K562 (cell line): ENCODE results near the gene HLA-DMB. TPM values are rescaled to one million over a fixed set of nuclear protein-coding genes. Genes with fewer than 3 reads are reported as not detected.

ENCODE experiments used
- ATAC-seq: fragments of 200-7000 bp; cut with Tn5 transposase; 3 replicates; pipeline ENCODE4 v1.9.1; 2020; ENCODE audit warnings: moderate library complexity
- BruUV-seq: library from RNA; stranded (reverse); fragments of 400-500 nt; replicated peaks from 2 replicates; lab custom pipeline; 2021; lab: Mats Ljungman, UMichigan
- CTCF ChIA-PET: fragments of 300-600 bp; formaldehyde crosslinking; extraction: SDS; loops from one replicate; lab custom pipeline; 2021; ENCODE audit warnings: low intra/inter-chr PET ratio; lab: Yijun Ruan, JAX
- POLR2A ChIA-PET: fragments of 300-600, 350-650 bp; sonication (Branson Sonifier 250); formaldehyde crosslinking; extraction: SDS; loops from one replicate; lab custom pipeline; 2021; ENCODE audit warnings: antibody characterized with exemption, inconsistent platforms; lab: Yijun Ruan, JAX
- DNase-seq, 4 experiments: peaks; one replicate each; pipeline versions ENCODE4 v3.0.0 to v3.0.0-alpha.2; 2011 to 2018; ENCODE audit warnings: low spot score in 3 of 4, mixed read lengths in 3 of 4; ENCODE audit errors: extremely low read depth in 1 of 4
- FAIRE-seq: peaks from 2 replicates; lab custom pipeline; 2011; peaks lifted over from hg19 to GRCh38; lab: Jason Lieb, UNC
- H2AFZ ChIP-seq: 2 replicates; pipeline ENCODE4 v1.6.0; 2011; ENCODE audit warnings: low read depth, low read length, control low read depth, inconsistent platforms
- H3K27ac ChIP-seq: fragments of 200-600 bp; 3 replicates; pipeline ENCODE4 v1.8.0; 2011; ENCODE audit warnings: low read depth, mild to moderate bottlenecking, control low read depth, inconsistent platforms, low read length, moderate library complexity, mixed read lengths; ENCODE audit errors: extremely low read depth
- H3K27me3 ChIP-seq, 2 experiments: fragments of 300-600 bp in 1 of 2; 2 replicates in 1 of 2; 3 replicates in 1 of 2; pipeline versions ENCODE4 v1.6.0 to v1.8.0; 2011; ENCODE audit warnings: inconsistent platforms in 2 of 2, low read length in 2 of 2, mild to moderate bottlenecking in 1 of 2, mixed read lengths in 1 of 2, moderate library complexity in 1 of 2; ENCODE audit not compliant: control insufficient read depth in 2 of 2, insufficient read depth in 2 of 2
- H3K36me3 ChIP-seq: fragments of 300-600 bp; 3 replicates; pipeline ENCODE4 v1.8.0; 2011; ENCODE audit warnings: mild to moderate bottlenecking, low read length, inconsistent platforms; ENCODE audit not compliant: control insufficient read depth, insufficient read depth
- H3K4me1 ChIP-seq, 2 experiments: fragments of 200-600 bp in 1 of 2; replicated peaks in 1 of 2; 2 replicates in 1 of 2; 3 replicates in 1 of 2; pipeline versions ENCODE4 v1.5.1 to v1.8.0; 2011; ENCODE audit warnings: inconsistent platforms in 2 of 2, low read length in 2 of 2, mild to moderate bottlenecking in 1 of 2, mixed read lengths in 1 of 2, moderate library complexity in 1 of 2; ENCODE audit not compliant: control insufficient read depth in 2 of 2, insufficient read depth in 2 of 2
- H3K4me2 ChIP-seq: 2 replicates; pipeline ENCODE4 v1.6.1; 2011; ENCODE audit warnings: low read length, control low read depth, inconsistent platforms, mixed read lengths; ENCODE audit not compliant: insufficient read depth
- H3K4me3 ChIP-seq: fragments of 200-600 bp; sonication (generic), shearing (Covaris generic); 2 replicates; pipeline ENCODE4 v1.5.1; 2016; ENCODE audit warnings: control low read depth, inconsistent platforms
- H3K79me2 ChIP-seq: fragments of 200-600 bp; 3 replicates; pipeline ENCODE4 v1.8.0; 2011; ENCODE audit warnings: low read length, inconsistent platforms; ENCODE audit not compliant: control insufficient read depth, insufficient read depth
- H3K9ac ChIP-seq, 2 experiments: 2 replicates each; pipeline versions ENCODE4 v1.6.0 to v1.6.1; 2011; ENCODE audit warnings: low read depth in 2 of 2, low read length in 2 of 2, control low read depth in 1 of 2, inconsistent platforms in 1 of 2, mild to moderate bottlenecking in 1 of 2, mixed read lengths in 1 of 2; ENCODE audit not compliant: insufficient read depth in 1 of 2
- H3K9me1 ChIP-seq: one replicate; pipeline ENCODE4 v1.6.0; 2011; ENCODE audit warnings: inconsistent platforms, mild to moderate bottlenecking, low read length, moderate library complexity; ENCODE audit not compliant: control insufficient read depth, insufficient read depth
- H3K9me3 ChIP-seq: replicated peaks from 2 replicates; pipeline ENCODE4 v1.5.1; 2011; ENCODE audit warnings: low read depth, low read length, inconsistent platforms; ENCODE audit not compliant: control insufficient read depth, insufficient read depth
- H4K20me1 ChIP-seq: replicated peaks from 2 replicates; pipeline ENCODE4 v1.6.1; 2011; ENCODE audit warnings: low read length, inconsistent platforms, mixed read lengths; ENCODE audit not compliant: control insufficient read depth, insufficient read depth
- CEBPB ChIP-seq: fragments of 450-650 bp; IDR thresholded peaks from 2 replicates; pipeline ENCODE4 v1.6.1; 2016; ENCODE audit warnings: missing genetic modification characterization, missing compliant biosample characterization
- CXXC5 ChIP-seq: fragments of 250-450 bp; sonication (Bioruptor Pico); IDR thresholded peaks from 2 replicates; pipeline ENCODE4 v1.8.0; 2022; ENCODE audit warnings: inconsistent platforms, mild to moderate bottlenecking, moderate library complexity
- GABPB1 ChIP-seq: sonication (generic); formaldehyde crosslinking; IDR thresholded peaks from 2 replicates; pipeline ENCODE4 v1.8.0; 2022; ENCODE audit warnings: mild to moderate bottlenecking, missing genetic modification reagents
- JUND ChIP-seq, 2 experiments: IDR thresholded peaks; 2 replicates in 1 of 2; 3 replicates in 1 of 2; pipeline ENCODE4 v1.6.1; 2011; ENCODE audit warnings: borderline replicate concordance in 2 of 2, low read depth in 2 of 2, low read length in 2 of 2, improper control_type of control experiment in 1 of 2, missing biosample characterization in 1 of 2, missing genetic modification characterization in 1 of 2, missing genetic modification reagents in 1 of 2
- MLX ChIP-seq, 2 experiments: fragments of 450-650 bp in 1 of 2; sonication (generic) in 1 of 2; formaldehyde crosslinking; conservative IDR thresholded peaks; 2 replicates each; pipeline versions ENCODE4 v1.4.0 to v1.8.1; 2020 to 2022; ENCODE audit warnings: mild to moderate bottlenecking in 1 of 2, missing genetic modification reagents in 1 of 2
- NFXL1 ChIP-seq: fragments of 450-650 bp; formaldehyde crosslinking; IDR thresholded peaks from 2 replicates; pipeline ENCODE4 v1.4.0; 2021; ENCODE audit warnings: mild to moderate bottlenecking
- SAFB2 ChIP-seq: fragments of 200-400 bp; formaldehyde crosslinking; IDR thresholded peaks from 2 replicates; pipeline ENCODE4 v1.6.1; 2018; ENCODE audit warnings: borderline replicate concordance, low read length, low read depth, moderate library complexity; ENCODE audit not compliant: severe bottlenecking
- SMARCA4 ChIP-seq: fragments of 450-650 bp; IDR thresholded peaks from 2 replicates; pipeline ENCODE4 v1.6.1; 2016
- SP1 ChIP-seq: sonication (generic); formaldehyde crosslinking; IDR thresholded peaks from 2 replicates; pipeline ENCODE4 v1.8.1; 2022; ENCODE audit warnings: mild to moderate bottlenecking, missing genetic modification reagents
- STAG1 ChIP-seq: sonication (generic); formaldehyde crosslinking; IDR thresholded peaks from 2 replicates; pipeline ENCODE4 v1.5.0; 2020; ENCODE audit warnings: missing genetic modification reagents, borderline replicate concordance
- TCFL5 ChIP-seq: fragments of 250-450 bp; sonication (Bioruptor Pico); conservative IDR thresholded peaks from 2 replicates; pipeline ENCODE4 v1.6.1; 2021; ENCODE audit warnings: mild to moderate bottlenecking, moderate library complexity, matching md5 sums
- ZKSCAN8 ChIP-seq: fragments of 200-800 bp; sonication (Bioruptor generic); IDR thresholded peaks from 2 replicates; pipeline ENCODE4 v1.6.1; 2016; ENCODE audit warnings: missing genetic modification characterization, missing compliant biosample characterization
- ZNF134 ChIP-seq: fragments of 250-450 bp; sonication (Bioruptor Pico); conservative IDR thresholded peaks from 2 replicates; pipeline ENCODE4 v1.4.0; 2020
- ZNF324 ChIP-seq: fragments of 250-450 bp; sonication (Bioruptor Pico); IDR thresholded peaks from 2 replicates; pipeline ENCODE4 v1.4.0; 2020; ENCODE audit warnings: mild to moderate bottlenecking
- ZNF354B ChIP-seq: fragments of 250-450 bp; sonication (Bioruptor Pico); IDR thresholded peaks from 2 replicates; pipeline ENCODE4 v1.4.0; 2020
- ZNF668 ChIP-seq: fragments of 250-450 bp; sonication (Bioruptor Pico); IDR thresholded peaks from 2 replicates; pipeline ENCODE4 v1.8.0; 2022; ENCODE audit warnings: mild to moderate bottlenecking, inconsistent platforms
- ZNF830 ChIP-seq: fragments of 250-450 bp; sonication (Bioruptor Pico); IDR thresholded peaks from 2 replicates; pipeline ENCODE4 v1.5.0; 2021; ENCODE audit warnings: mild to moderate bottlenecking
- WGBS: fragments of 100-300 bp; shearing (Covaris generic); methylation state at CpG from one replicate; pipeline ENCODE4 v1.1.6; 2016; ENCODE audit warnings: low coverage, mixed read lengths; ENCODE audit not compliant: insufficient coverage; ENCODE audit errors: missing lambda C conversion rate; 5-methylcytosine and 5-hydroxymethylcytosine counted together
- in situ Hi-C: fragments of 300-500 bp; cut with MboI; formaldehyde crosslinking; loops from 4 replicates; pipeline ENCODE4 v1.15.0; 2018; ENCODE audit warnings: inconsistent platforms, mixed read lengths
- intact Hi-C: fragments of 100-400 bp; cut with micrococcal nuclease; formaldehyde crosslinking; loops from 2 replicates; pipeline ENCODE4 v1.14.2; 2022
- polyA plus RNA-seq, 8 experiments: library from polyadenylated mRNA; depleted of rRNA in 4 of 8; stranded (reverse) in 5 of 8; unstranded in 3 of 8; fragments of >200 nt; fragmentation: Nextera tagmentation in 2 of 8; fragmentation: Illumina TruSeq in 1 of 8; extraction: Ambion mirVana in 2 of 8; extraction: Trizol in 1 of 8; gene quantifications; 2 replicates each; pipeline versions ENCODE4 v1.2.1 to v1.2.3, GENCODE V29; 2011 to 2014; ENCODE audit warnings: inconsistent platforms in 1 of 8, missing spikeins in 1 of 8
- total RNA-seq, 7 experiments: library from RNA; depleted of rRNA in 6 of 7; stranded (reverse); fragments of >200 nt in 6 of 7; fragmentation: Illumina TruSeq in 2 of 7; extraction: Trizol in 2 of 7; gene quantifications; 2 replicates each; pipeline versions ENCODE4 v1.2.1 to v1.2.3, GENCODE V29; 2011 to 2021; ENCODE audit warnings: low replicate concordance in 1 of 7

Gene HLA-DMB
- total and polyA plus RNA-seq, 9 of the 15 experiments (the other 6 are each of a cell fraction or from before 2014, with no cell fraction given): 0.38 TPM; not detected in 8

- peaks cover 0 to 6% of the 10 kb centered on the region in 2 experiments; a peak in 2 of 5 replicates for H3K4me1 ChIP-seq
Observed at GRCh38 chr6:32983493-32983848, 42.6 kb upstream of the HLA-DMB start.

More at GRCh38 chr6:32983493-32983848, 42.6 kb upstream of the HLA-DMB start:
- H3K4me3 ChIP-seq: no peak overlapping the region
- H3K27me3 ChIP-seq: peaks cover 6 to 12% of the 10 kb centered on the region in 2 experiments; a peak in 3 of 5 replicates
- H2AFZ ChIP-seq: no peak overlapping the region
- no peak overlapping the region for H3K9ac ChIP-seq
- H3K4me2 ChIP-seq: no peak overlapping the region
- peaks cover 34% of the 10 kb centered on the region for H4K20me1 ChIP-seq
- peaks cover 37% of the 10 kb centered on the region for H3K36me3 ChIP-seq
- ATAC-seq: peak; percentile 1; the same call in 1 of the 3 replicates
- H3K79me2 ChIP-seq: peaks cover 4% of the 10 kb centered on the region
- in situ Hi-C loops (loop anchor here (10.0 kb wide), 1 partner anchor 49 kb away; no protein-coding TSS in a partner anchor), intact Hi-C loops (no loop called here)
- H3K9me1 ChIP-seq: no peaks in the 10 kb centered on the region
- no TSS peak for BruUV-seq
- CTCF ChIA-PET: interaction anchor here (0.8 to 4.7 kb wide), 4 partner anchors 46 to 98 kb away, joined by 3 to 84 read pairs (median 34); no protein-coding TSS in a partner anchor
- TF ChIP-seq ZNF134 (peak; percentile 4; the same call in 1 of the 2 replicates), CEBPB (tag) (no peak), CXXC5 (CRISPR knock-in tag) (no peak), SP1 (CRISPR knock-in tag) (0 out of 2 replicates have a peak, but pooled peaks have one; percentile 27), GABPB1 (no peak), ZNF668 (CRISPR knock-in tag) (no peak), ZNF354B (CRISPR knock-in tag) (no peak), ZKSCAN8 (CRISPR knock-in tag) (no peak), SMARCA4 (no peak), ZNF830 (CRISPR knock-in tag) (no peak), SAFB2 (no peak), TCFL5 (CRISPR knock-in tag) (no peak), NFXL1 (no peak), STAG1 (CRISPR knock-in tag) (no peak), ZNF324 (CRISPR knock-in tag) (no peak), JUND (IDR thresholded peaks at IDR 0.05; ENCODE audit: borderline replicate concordance, low read depth, low read length) (no peak), JUND (tag; IDR thresholded peaks at IDR 0.05; ENCODE audit: borderline replicate concordance, low read depth, low read length) (no peak), MLX (CRISPR knock-in tag; conservative IDR thresholded peaks at IDR 0.05) (no peak)
- H3K9me3 ChIP-seq: no peaks in the 10 kb centered on the region
- DNase-seq: no peak
- WGBS: 9% methylated on average over 1 of the region's 1 CpG
- FAIRE-seq: no peak
- POLR2A ChIA-PET: interaction anchor here (0.6 to 12.5 kb wide), 8 partner anchors 11 to 1024 kb away, joined by 3 to 384 read pairs (median 4); partner anchors contain the start of genes BRD2 and HLA-DMB
- H3K27ac ChIP-seq: no peak overlapping the region
